ENCODE data around the gene CAMSAP1. TPM values are rescaled to one million over a fixed set of nuclear protein-coding genes. Genes with fewer than 3 reads are reported as not detected.

Gene CAMSAP1
- total RNA-seq, 5 donors from 2014 or later (not counting 1 experiment from before 2014, with no cell fraction given) = 25.6 to 38.7 (median 35.6) TPM

- peaks cover 0 to 5% of the 10 kb centered on the region in 2 donors for H3K27me3 Mint-ChIP-seq
- no peak for DNase-seq
- ChIA-PET CTCF (no interaction called here), POLR2A (no interaction called here)
- H3K9me3 Mint-ChIP-seq = no peaks in the 10 kb centered on the region
- H3K4me1 Mint-ChIP-seq = no peaks in the 10 kb centered on the region
- no peaks in the 10 kb centered on the region for H3K36me3 Mint-ChIP-seq
- H3K27ac Mint-ChIP-seq = no peak overlapping the region
- 90% methylated on average over 14 of the region's 14 CpGs for WGBS (ENCODE audit: insufficient coverage)
- no peak for ATAC-seq (replicated peaks in 1 of 4)
- Histone ChIP-seq H3K9me3 (no peaks in the 10 kb centered on the region), H3K27me3 (replicated peaks in 1 of 2; ENCODE audit: control insufficient read depth in 2 of 2, extremely low read depth in 1 of 2, insufficient read depth in 2 of 2, low read length in 1 of 2) (peaks cover 0 to 26% of the 10 kb centered on the region in 2 experiments), H3K4me1 (ENCODE audit: control insufficient read depth in 1 of 2, extremely low read depth in 1 of 2, insufficient read depth in 2 of 2, low read length in 2 of 2) (peaks cover 0 to 18% of the 10 kb centered on the region in 2 experiments), H3K27ac (ENCODE audit: low read length) (no peak overlapping the region), H3K4me3 (ENCODE audit: control insufficient read depth in 1 of 2, extremely low read depth in 1 of 2, low read length in 1 of 2) (no peak overlapping the region), H3K36me3 (ENCODE audit: control insufficient read depth in 2 of 2, extremely low read depth in 1 of 2, insufficient read depth in 1 of 2, low read length in 1 of 2) (no peaks in the 10 kb centered on the region)
- H3K4me3 Mint-ChIP-seq = no peak overlapping the region
Measured at GRCh38 chr9:135779571-135779970, 127.8 kb downstream of the CAMSAP1 start.

- no peak for ATAC-seq (replicated peaks in 1 of 4)
- Mint-ChIP-seq H3K4me1 (no peaks in the 10 kb centered on the region), H3K9me3 (no peaks in the 10 kb centered on the region), H3K36me3 (no peaks in the 10 kb centered on the region), H3K27ac (no peak overlapping the region), H3K4me3 (no peak overlapping the region), H3K27me3 (peaks cover 0 to 5% of the 10 kb centered on the region in 2 donors)
- no peaks in the 10 kb centered on the region for H3K9me3 ChIP-seq
- 97% methylated on average over 9 of the region's 19 CpGs for WGBS (ENCODE audit: insufficient coverage)
- H3K27ac ChIP-seq (ENCODE audit: low read length) = no peak overlapping the region
- no peaks in the 10 kb centered on the region for H3K36me3 ChIP-seq (ENCODE audit: control insufficient read depth in 2 of 2, extremely low read depth in 1 of 2, insufficient read depth in 1 of 2, low read length in 1 of 2)
- peaks cover 0 to 26% of the 10 kb centered on the region in 2 experiments for H3K27me3 ChIP-seq (replicated peaks in 1 of 2; ENCODE audit: control insufficient read depth in 2 of 2, extremely low read depth in 1 of 2, insufficient read depth in 2 of 2, low read length in 1 of 2)
- ChIA-PET POLR2A (no interaction called here), CTCF (no interaction called here)
- no peak overlapping the region for H3K4me3 ChIP-seq (ENCODE audit: control insufficient read depth in 1 of 2, extremely low read depth in 1 of 2, low read length in 1 of 2)
- no peak for DNase-seq
- peaks cover 0 to 18% of the 10 kb centered on the region in 2 experiments for H3K4me1 ChIP-seq (ENCODE audit: control insufficient read depth in 1 of 2, extremely low read depth in 1 of 2, insufficient read depth in 2 of 2, low read length in 2 of 2)
Measured at GRCh38 chr9:135778421-135778820, 128.9 kb downstream of the CAMSAP1 start.

DNA sequence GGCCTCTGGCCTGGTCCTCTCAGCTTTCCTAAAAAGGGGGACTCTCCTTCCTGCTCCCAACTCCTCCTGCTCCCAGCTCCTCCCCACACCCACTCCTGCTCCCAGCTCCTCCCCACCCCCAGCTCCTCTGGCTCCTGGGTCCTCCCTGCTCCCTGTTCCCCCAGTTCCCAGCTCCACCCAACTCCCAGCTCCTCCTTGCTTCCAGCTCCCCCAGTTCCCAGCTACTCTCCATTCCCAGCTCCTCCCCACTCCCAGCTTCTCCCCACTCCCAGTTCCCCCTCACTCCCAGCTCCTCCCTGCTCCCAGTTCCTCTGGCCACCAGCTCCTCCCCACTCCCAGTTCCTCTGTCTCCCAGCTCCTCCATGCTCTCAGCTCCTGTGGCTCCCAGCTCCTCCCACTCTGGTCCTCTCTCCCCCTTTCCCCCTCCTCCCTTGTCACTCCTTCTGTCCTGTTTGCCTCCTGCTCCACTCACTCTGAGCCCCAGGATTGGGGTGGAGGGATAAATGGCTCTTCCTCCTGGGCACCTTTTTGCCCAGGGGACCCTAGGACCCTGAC lies 129.6 kb downstream of the CAMSAP1 start:
- Mint-ChIP-seq H3K4me1 (no peaks in the 10 kb centered on the region), H3K4me3 (no peak overlapping the region), H3K27ac (no peak overlapping the region), H3K36me3 (no peaks in the 10 kb centered on the region), H3K9me3 (no peaks in the 10 kb centered on the region), H3K27me3 (peaks cover 0 to 4% of the 10 kb centered on the region in 2 donors)
- Histone ChIP-seq H3K4me3 (ENCODE audit: control insufficient read depth in 1 of 2, extremely low read depth in 1 of 2, low read length in 1 of 2) (no peak overlapping the region), H3K36me3 (ENCODE audit: control insufficient read depth in 2 of 2, extremely low read depth in 1 of 2, insufficient read depth in 1 of 2, low read length in 1 of 2) (no peaks in the 10 kb centered on the region), H3K27ac (ENCODE audit: low read length) (no peak overlapping the region), H3K4me1 (ENCODE audit: control insufficient read depth in 1 of 2, extremely low read depth in 1 of 2, insufficient read depth in 2 of 2, low read length in 2 of 2) (peaks cover 0 to 18% of the 10 kb centered on the region in 2 experiments), H3K27me3 (replicated peaks in 1 of 2; ENCODE audit: control insufficient read depth in 2 of 2, extremely low read depth in 1 of 2, insufficient read depth in 2 of 2, low read length in 1 of 2) (peaks cover 0 to 26% of the 10 kb centered on the region in 2 experiments), H3K9me3 (no peaks in the 10 kb centered on the region)
- ChIA-PET POLR2A (no interaction called here), CTCF (no interaction called here)
- no peak for ATAC-seq (replicated peaks in 1 of 4)
- DNase-seq = no peak

- POLR2A ChIA-PET = no interaction called here
- ATAC-seq (replicated peaks in 1 of 4) = no peak
Measured at GRCh38 chr9:135776893-135777622, 130.3 kb downstream of the CAMSAP1 start.

DNA sequence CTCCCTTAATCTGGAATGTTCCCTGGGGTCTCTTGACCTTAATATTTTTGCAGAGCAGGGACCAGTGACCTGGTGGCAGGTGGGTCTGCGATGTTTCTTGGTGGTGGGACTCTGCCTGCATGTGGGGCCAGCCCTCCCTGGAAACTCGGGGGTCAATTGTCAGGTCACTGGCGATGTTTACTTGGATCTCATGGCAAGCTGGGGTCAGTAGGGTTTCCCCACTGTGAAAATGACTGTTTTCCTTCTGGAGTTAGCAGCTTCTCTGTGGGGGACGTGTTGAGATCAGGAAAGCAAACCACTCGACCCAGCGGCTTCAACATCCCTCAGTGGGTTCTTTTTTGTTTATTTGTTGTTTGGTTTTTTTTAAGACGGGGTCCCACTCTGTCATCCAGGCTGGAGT lies 131.4 kb downstream of the CAMSAP1 start:
- Histone ChIP-seq H3K4me1 (ENCODE audit: control insufficient read depth in 1 of 2, extremely low read depth in 1 of 2, insufficient read depth in 2 of 2, low read length in 2 of 2) (peaks cover 0 to 18% of the 10 kb centered on the region in 2 experiments), H3K4me3 (ENCODE audit: control insufficient read depth in 1 of 2, extremely low read depth in 1 of 2, low read length in 1 of 2) (no peak overlapping the region), H3K9me3 (no peaks in the 10 kb centered on the region), H3K36me3 (ENCODE audit: control insufficient read depth in 2 of 2, extremely low read depth in 1 of 2, insufficient read depth in 1 of 2, low read length in 1 of 2) (no peaks in the 10 kb centered on the region), H3K27me3 (replicated peaks in 1 of 2; ENCODE audit: control insufficient read depth in 2 of 2, extremely low read depth in 1 of 2, insufficient read depth in 2 of 2, low read length in 1 of 2) (peaks cover 0 to 33% of the 10 kb centered on the region in 2 experiments), H3K27ac (ENCODE audit: low read length) (no peak overlapping the region)
- Mint-ChIP-seq H3K27ac (no peak overlapping the region), H3K36me3 (no peaks in the 10 kb centered on the region), H3K9me3 (no peaks in the 10 kb centered on the region), H3K27me3 (no peaks in the 10 kb centered on the region), H3K4me3 (no peak overlapping the region), H3K4me1 (no peaks in the 10 kb centered on the region)
- ChIA-PET CTCF (no interaction called here), POLR2A (no interaction called here)
- DNase-seq (no peak), ATAC-seq (replicated peaks in 1 of 4) (no peak)
- WGBS (ENCODE audit: insufficient coverage) = 47% methylated on average over 5 of the region's 7 CpGs

More at GRCh38 chr9:135776893-135777622, 130.3 kb downstream of the CAMSAP1 start:
- CTCF ChIA-PET = no interaction called here
- Mint-ChIP-seq H3K4me3 (no peak overlapping the region), H3K4me1 (no peaks in the 10 kb centered on the region), H3K27ac (no peak overlapping the region), H3K9me3 (no peaks in the 10 kb centered on the region), H3K27me3 (no peaks in the 10 kb centered on the region), H3K36me3 (no peaks in the 10 kb centered on the region)
- Histone ChIP-seq H3K27ac (ENCODE audit: low read length) (no peak overlapping the region), H3K9me3 (no peaks in the 10 kb centered on the region), H3K36me3 (ENCODE audit: control insufficient read depth in 2 of 2, extremely low read depth in 1 of 2, insufficient read depth in 1 of 2, low read length in 1 of 2) (no peaks in the 10 kb centered on the region), H3K4me3 (ENCODE audit: control insufficient read depth in 1 of 2, extremely low read depth in 1 of 2, low read length in 1 of 2) (no peak overlapping the region), H3K4me1 (ENCODE audit: control insufficient read depth in 1 of 2, extremely low read depth in 1 of 2, insufficient read depth in 2 of 2, low read length in 2 of 2) (peaks cover 0 to 18% of the 10 kb centered on the region in 2 experiments), H3K27me3 (replicated peaks in 1 of 2; ENCODE audit: control insufficient read depth in 2 of 2, extremely low read depth in 1 of 2, insufficient read depth in 2 of 2, low read length in 1 of 2) (peaks cover 0 to 26% of the 10 kb centered on the region in 2 experiments)
- WGBS (ENCODE audit: insufficient coverage) = 70% methylated on average over 20 of the region's 25 CpGs
- DNase-seq = peak in 10 of 35 experiments; percentile 3 to 45 (median 26)

DNA sequence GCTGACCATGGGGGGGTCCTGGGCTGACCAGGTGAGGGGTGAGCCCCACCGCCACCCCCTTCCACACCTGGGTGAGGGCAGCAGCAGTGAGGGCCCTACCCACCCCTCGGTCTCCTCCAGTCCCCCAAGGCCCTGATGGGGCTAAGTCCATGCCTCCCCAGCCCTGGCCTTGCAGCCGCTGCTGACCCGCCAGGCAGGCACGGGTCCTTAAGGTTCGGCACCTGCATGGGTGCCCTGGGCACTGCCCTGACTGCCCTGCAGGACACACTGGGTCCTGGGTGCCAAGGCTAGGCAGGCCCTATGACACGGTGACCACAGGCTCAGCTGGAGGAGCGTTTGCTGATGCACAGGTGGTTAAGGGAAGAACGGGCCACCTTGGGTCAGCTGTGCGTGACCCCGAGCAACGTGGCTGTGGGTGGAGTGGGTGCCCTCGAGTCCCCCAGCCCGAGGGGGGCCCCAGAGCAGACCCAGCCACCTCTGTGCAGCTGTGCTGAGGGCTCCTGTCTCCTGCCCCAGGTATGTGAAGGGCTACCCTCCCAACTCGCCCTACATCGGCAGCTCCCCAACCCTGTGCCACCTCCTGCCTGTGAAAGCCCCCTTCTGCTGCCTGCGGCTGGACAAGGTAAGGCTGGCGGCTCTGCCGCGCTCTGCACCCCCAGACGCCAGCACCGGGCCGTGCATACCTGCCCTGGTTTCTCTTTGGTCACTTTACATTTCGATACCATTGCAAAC lies 132.4 kb downstream of the CAMSAP1 start:
- CTCF ChIA-PET = no interaction called here
- H3K9me3 ChIP-seq = no peaks in the 10 kb centered on the region
- no peak overlapping the region for H3K4me3 Mint-ChIP-seq
- H3K4me1 Mint-ChIP-seq = no peaks in the 10 kb centered on the region
- no peaks in the 10 kb centered on the region for H3K36me3 ChIP-seq (ENCODE audit: control insufficient read depth in 2 of 2, extremely low read depth in 1 of 2, insufficient read depth in 1 of 2, low read length in 1 of 2)
- H3K27ac Mint-ChIP-seq = no peak overlapping the region
- 85% methylated on average over 19 of the region's 24 CpGs for WGBS (ENCODE audit: insufficient coverage)
- H3K4me1 ChIP-seq (ENCODE audit: control insufficient read depth in 1 of 2, extremely low read depth in 1 of 2, insufficient read depth in 2 of 2, low read length in 2 of 2) = peaks cover 0 to 18% of the 10 kb centered on the region in 2 experiments
- H3K9me3 Mint-ChIP-seq = no peaks in the 10 kb centered on the region
- ATAC-seq (replicated peaks in 1 of 4) (no peak), DNase-seq (no peak)
- H3K27me3 ChIP-seq (replicated peaks in 1 of 2; ENCODE audit: control insufficient read depth in 2 of 2, extremely low read depth in 1 of 2, insufficient read depth in 2 of 2, low read length in 1 of 2) = peaks cover 0 to 34% of the 10 kb centered on the region in 2 experiments
- no peak overlapping the region for H3K27ac ChIP-seq (ENCODE audit: low read length)
- H3K27me3 Mint-ChIP-seq = no peaks in the 10 kb centered on the region
- POLR2A ChIA-PET = no interaction called here
- no peaks in the 10 kb centered on the region for H3K36me3 Mint-ChIP-seq
- H3K4me3 ChIP-seq (ENCODE audit: control insufficient read depth in 1 of 2, extremely low read depth in 1 of 2, low read length in 1 of 2) = no peak overlapping the region
